ENCODE results near the gene DAAM2.

DNA sequence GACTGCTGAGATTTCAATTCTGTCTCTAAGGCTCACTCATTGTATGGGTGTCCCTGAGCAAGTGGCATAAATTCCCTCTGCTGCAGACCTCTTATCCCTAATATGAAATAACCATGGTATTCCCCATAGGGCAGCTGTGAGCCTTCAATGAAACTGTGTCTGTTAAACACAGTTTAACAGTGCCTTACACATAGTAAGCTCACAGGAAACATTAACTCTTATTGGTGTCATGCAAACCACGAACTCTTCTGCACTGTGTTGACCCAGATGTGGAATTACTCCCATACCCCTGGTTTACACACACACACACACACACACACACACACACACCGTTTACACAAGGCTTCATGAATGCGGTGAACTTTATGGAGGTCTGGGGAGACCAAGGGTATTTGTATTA, 23.2 kb downstream of the DAAM2 start:
- TF ChIP-seq POLR2A (IDR thresholded peaks at IDR 0.05; ENCODE audit: low read length) (no peak), GATA1 (IDR thresholded peaks at IDR 0.05; ENCODE audit: low read depth, low read length) (no peak)
